Activated naive CD4-positive, alpha-beta T cell treated with Interleukin-2 at 50 U/mL for 16 hours (primary cell): ENCODE results near the gene DLG4.

Experiments used
- DNase-seq: peaks from one replicate; pipeline ENCODE4 v3.0.0-alpha.2; 2020

DLG4 gene

DNA sequence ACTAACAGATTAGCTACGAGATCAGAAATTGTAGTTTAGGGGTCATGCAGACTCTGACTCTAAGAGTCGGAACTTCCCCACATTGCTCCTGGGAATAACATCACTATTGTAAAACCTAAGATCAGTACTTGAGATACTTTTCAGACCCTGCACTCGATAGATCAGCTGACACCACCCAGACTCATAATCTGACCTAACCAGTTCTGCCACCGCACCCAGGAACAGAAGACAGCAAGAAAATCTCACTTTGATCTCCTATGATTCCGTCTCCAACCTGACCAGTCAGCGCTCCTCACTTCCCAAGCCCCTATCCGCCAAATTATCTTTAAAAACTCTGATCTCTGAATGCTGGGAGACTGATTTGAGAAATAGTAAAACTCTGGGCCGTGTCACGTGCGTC lies 77.8 kb downstream of the DLG4 start:
- no peak for DNase-seq

DNA sequence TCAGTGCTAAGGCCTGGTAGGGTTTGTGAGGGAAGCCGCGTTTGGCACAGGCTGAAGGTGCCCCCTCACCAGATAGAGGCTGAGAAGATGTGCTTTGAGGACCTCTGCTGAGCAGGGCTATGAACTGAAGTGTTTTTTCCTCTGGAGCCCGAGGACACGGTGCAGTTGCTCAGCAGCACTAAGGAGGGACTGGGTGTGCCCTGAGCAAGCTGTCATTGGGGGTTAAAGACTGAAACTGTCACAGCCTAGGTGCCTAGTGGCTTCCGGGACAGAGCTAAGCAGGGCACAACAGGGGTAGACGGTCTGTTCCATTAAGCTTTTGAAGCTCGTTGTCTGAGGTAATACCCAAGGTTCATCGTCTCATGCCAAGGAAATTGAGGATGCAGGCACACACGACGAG lies 80.2 kb downstream of the DLG4 start:
- DNase-seq, result no peak

DNA sequence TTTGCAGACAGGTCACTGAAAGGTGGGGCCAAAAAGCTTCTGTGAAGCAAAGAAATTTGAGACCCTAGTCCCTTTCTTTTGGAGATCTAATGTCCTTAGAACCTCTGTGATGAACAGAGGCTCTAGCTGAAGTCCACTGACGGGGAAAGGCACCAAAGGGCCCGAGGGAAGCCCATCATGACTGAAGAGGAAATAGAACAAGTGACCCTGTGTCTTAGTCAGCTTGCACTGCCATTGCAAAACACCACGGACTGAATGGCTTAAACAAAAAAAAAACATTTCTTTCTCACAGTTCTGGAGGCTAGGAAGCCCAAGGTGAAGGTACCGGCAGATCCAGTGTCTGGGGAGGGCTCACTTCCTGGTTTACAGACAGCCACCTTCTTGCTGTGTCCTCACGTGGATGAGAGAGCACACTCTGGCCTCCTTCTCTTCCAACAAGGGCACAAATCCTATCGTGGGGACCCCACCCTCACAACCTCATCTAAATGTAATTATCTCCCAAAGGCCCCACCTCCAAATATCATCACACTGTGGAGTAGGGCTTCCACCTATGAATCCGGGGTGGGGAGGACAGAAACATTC lies 80.7 kb downstream of the DLG4 start:
- DNase-seq, result no peak

DNA sequence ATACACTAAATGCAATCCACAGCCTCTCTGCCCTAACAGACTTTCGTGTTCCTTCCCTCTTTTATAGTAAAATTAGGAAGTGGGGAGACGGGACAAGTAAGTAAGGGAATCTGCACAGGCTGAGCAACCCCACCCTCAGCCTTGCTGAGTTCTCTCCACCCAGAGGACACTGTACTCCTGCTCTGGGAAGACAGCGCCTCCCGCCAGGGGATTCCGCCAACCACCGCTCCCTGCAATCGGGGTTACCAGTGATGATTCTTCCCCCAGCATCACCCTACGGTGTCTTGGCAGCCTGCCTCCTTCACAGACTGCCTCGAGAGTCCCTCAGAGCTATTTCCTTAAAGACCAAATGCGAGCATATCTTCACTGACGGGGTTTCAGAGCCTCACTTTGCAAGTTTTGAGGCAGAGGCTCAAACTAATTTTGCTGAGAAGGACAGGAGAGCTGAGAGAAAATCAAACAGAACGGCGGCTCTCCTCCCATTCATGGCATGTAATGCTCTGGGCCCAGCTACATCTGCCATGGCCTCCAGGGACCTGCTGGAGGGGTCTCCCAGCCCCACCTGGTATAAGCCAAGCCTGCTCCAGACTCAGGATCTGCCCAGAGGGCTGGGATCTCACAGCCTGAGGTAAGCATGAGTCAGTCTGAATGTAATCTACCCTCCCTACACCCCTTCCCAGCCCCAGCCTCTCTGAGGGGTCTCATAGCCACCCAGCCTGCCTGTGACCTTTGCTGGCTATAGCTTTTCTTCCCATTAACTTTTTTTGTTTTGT lies 82.3 kb downstream of the DLG4 start:
- no peak for DNase-seq
